Transverse colon (tissue), 4 donors: Measurements from ENCODE around the gene ZNF827.

Experiments
- CTCF ChIP-seq, 5 experiments: fragments of 200-600 bp in 3 of 5; fragments of 450-650 bp in 2 of 5; sonication (generic) in 3 of 5; IDR thresholded peaks; 1 replicate in 2 of 5; 2 replicates in 3 of 5; pipeline ENCODE4 v1.5.1; 2016 to 2017; ENCODE audit warnings: antibody characterized with exemption in 5 of 5, inconsistent platforms in 3 of 5, mild to moderate bottlenecking in 2 of 5, moderate library complexity in 1 of 5
- EP300 ChIP-seq: sonication (generic); formaldehyde crosslinking; IDR thresholded peaks from one replicate; pipeline ENCODE4 v1.6.1; 2017; ENCODE audit warnings: antibody characterized with exemption, low read depth
- POLR2AphosphoS5 ChIP-seq, 3 donors: sonication (generic); formaldehyde crosslinking; IDR thresholded peaks; one replicate each; pipeline ENCODE4 v1.6.1; 2016; ENCODE audit warnings: antibody characterized with exemption in 3 of 3

DNA sequence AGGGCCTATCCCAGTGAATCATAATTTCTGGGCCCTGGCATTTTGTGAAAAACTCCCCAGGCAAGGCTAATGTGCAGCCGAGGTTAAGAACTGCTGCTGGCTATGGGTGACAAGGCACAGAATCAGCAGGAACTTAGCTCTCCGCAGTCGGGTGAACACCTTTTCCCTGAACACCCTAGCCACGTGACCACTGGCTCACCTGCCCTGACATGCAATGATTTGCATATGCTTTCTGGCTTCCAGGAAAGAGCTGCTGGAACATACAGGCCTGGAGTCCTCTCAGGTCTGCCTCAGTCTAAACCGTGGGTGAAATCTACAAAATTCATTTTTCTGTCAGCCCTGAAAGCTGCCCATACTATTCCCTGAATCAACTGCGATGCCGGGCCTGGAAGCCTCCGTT is 56.6 kb downstream of the ZNF827 start:
- peak in 1 of 3 donors; percentile 28 for TF ChIP-seq POLR2AphosphoS5 (IDR thresholded peaks at IDR 0.05)
- TF ChIP-seq CTCF (IDR thresholded peaks at IDR 0.05): no peak
- TF ChIP-seq EP300: no peak
